HepG2 (cell line): ENCODE data around the gene ABCB8. TPM values are rescaled to one million over a fixed set of nuclear protein-coding genes. Genes with fewer than 3 reads are reported as not detected.

Source experiments
- AGO2 ChIP-seq: fragments of 200-400 bp; formaldehyde crosslinking; optimal IDR thresholded peaks from 2 replicates; pipeline ENCODE3; 2017; ENCODE audit warnings: mild to moderate bottlenecking, low read depth, low read length, moderate library complexity
- DBP ChIP-seq: sonication (generic); formaldehyde crosslinking; IDR thresholded peaks from 2 replicates; pipeline ENCODE4 v1.4.0; 2020; ENCODE audit warnings: missing genetic modification reagents; ENCODE audit errors: not compliant biosample characterization
- ETV5 ChIP-seq: IDR thresholded peaks from 2 replicates; pipeline ENCODE4 v1.6.1; 2018; ENCODE audit warnings: missing biosample characterization, missing genetic modification reagents, inconsistent platforms, borderline replicate concordance
- HCFC1 ChIP-seq: fragments of 150-350 bp; IDR thresholded peaks from 2 replicates; pipeline ENCODE4 v1.6.1; 2014; ENCODE audit warnings: low read depth, low read length
- IRF9 ChIP-seq: sonication (generic); formaldehyde crosslinking; IDR thresholded peaks from 2 replicates; pipeline ENCODE4 v1.8.0; 2022; ENCODE audit warnings: missing genetic modification reagents, mild to moderate bottlenecking, borderline replicate concordance
- IRX3 ChIP-seq: sonication (generic); formaldehyde crosslinking; IDR thresholded peaks from 2 replicates; pipeline ENCODE4 v1.8.1; 2023; ENCODE audit warnings: mild to moderate bottlenecking, low read depth, missing genetic modification reagents, borderline replicate concordance
- KLF9 ChIP-seq: IDR thresholded peaks from 2 replicates; pipeline ENCODE4 v1.6.1; 2016; ENCODE audit warnings: low read depth
- MAZ ChIP-seq, 2 experiments: sonication (generic) in 1 of 2; formaldehyde crosslinking in 1 of 2; IDR thresholded peaks; 2 replicates each; pipeline versions ENCODE4 v1.5.0 to v1.6.1; 2012 to 2020; ENCODE audit warnings: low read depth in 2 of 2, mild to moderate bottlenecking in 2 of 2, borderline replicate concordance in 1 of 2, improper control_type of control experiment in 1 of 2, low read length in 1 of 2, missing genetic modification reagents in 1 of 2, moderate library complexity in 1 of 2
- PRPF4 ChIP-seq: fragments of 200-400 bp; formaldehyde crosslinking; IDR thresholded peaks from 2 replicates; pipeline ENCODE4 v1.6.1; 2016; ENCODE audit warnings: low read length, low read depth; ENCODE audit not compliant: poor library complexity, severe bottlenecking
- RXRB ChIP-seq: IDR thresholded peaks from 2 replicates; pipeline ENCODE4 v1.6.1; 2016; ENCODE audit warnings: borderline replicate concordance, missing genetic modification reagents, missing compliant biosample characterization
- SRSF4 ChIP-seq: fragments of 200-400 bp; formaldehyde crosslinking; IDR thresholded peaks from one replicate; pipeline ENCODE4 v1.6.1; 2018; ENCODE audit warnings: mild to moderate bottlenecking, low read depth, low read length, moderate library complexity; ENCODE audit not compliant: poor library complexity, severe bottlenecking
- ZNF644 ChIP-seq: IDR thresholded peaks from 2 replicates; pipeline ENCODE4 v1.6.1; 2016; ENCODE audit warnings: low read depth
- ZNF883 ChIP-seq: sonication (generic); formaldehyde crosslinking; IDR thresholded peaks from 2 replicates; pipeline ENCODE4 v1.5.1; 2020; ENCODE audit warnings: mild to moderate bottlenecking, missing genetic modification reagents; ENCODE audit errors: not compliant biosample characterization
- polyA plus RNA-seq, 8 experiments: library from polyadenylated mRNA; depleted of rRNA in 3 of 8; stranded (reverse) in 7 of 8; unstranded in 1 of 8; fragments of >200 nt; fragmentation: Illumina TruSeq in 4 of 8; extraction: Trizol in 4 of 8; gene quantifications; 2 replicates each; pipeline versions ENCODE4 v1.2.1 to v1.2.3, GENCODE V29; 2011 to 2016; ENCODE audit warnings: low read depth in 4 of 8, missing spikeins in 1 of 8, mixed read lengths in 1 of 8; ENCODE audit not compliant: insufficient read depth in 1 of 8
- total RNA-seq, 5 experiments: library from RNA; depleted of rRNA; stranded (reverse); fragments of >200 nt; fragmentation: Illumina TruSeq; extraction: Trizol; gene quantifications; 2 replicates each; pipeline ENCODE4 v1.2.3, GENCODE V29; 2016; ENCODE audit warnings: low read depth in 1 of 5
- TF ChIP-seq, protein P1 (sequence below), 2 experiments: sonication (generic) in 1 of 2; formaldehyde crosslinking in 1 of 2; IDR thresholded peaks; 2 replicates each; pipeline versions ENCODE4 v1.4.0 to v1.6.1; 2016 to 2020; ENCODE audit warnings: borderline replicate concordance in 1 of 2, low read depth in 1 of 2, mild to moderate bottlenecking in 1 of 2, missing genetic modification reagents in 1 of 2
- TF ChIP-seq, protein P2 (sequence below): sonication (generic); formaldehyde crosslinking; IDR thresholded peaks from 2 replicates; pipeline ENCODE4 v1.4.0; 2020; ENCODE audit warnings: low read depth, mild to moderate bottlenecking, missing genetic modification reagents
- TF ChIP-seq, protein P3 (sequence below): sonication (generic); formaldehyde crosslinking; IDR thresholded peaks from 2 replicates; pipeline ENCODE4 v1.4.0; 2020; ENCODE audit warnings: missing genetic modification reagents

Gene ABCB8
- total and polyA plus RNA-seq, 2 of the 13 experiments (the other 11 are each of a cell fraction or from before 2014, with no cell fraction given): 6.6 to 16.7 TPM

GRCh38 chr7:151083071-151083823 lies 55.0 kb downstream of the ABCB8 start, which contains the start of gene TMUB1 (continued):
- TF ChIP-seq IRF9 (CRISPR knock-in tag): no peak
- TF ChIP-seq RXRB (CRISPR knock-in tag): no peak
- peak; percentile 65 for TF ChIP-seq ZNF883 (CRISPR knock-in tag)
- TF ChIP-seq, protein P1, sequence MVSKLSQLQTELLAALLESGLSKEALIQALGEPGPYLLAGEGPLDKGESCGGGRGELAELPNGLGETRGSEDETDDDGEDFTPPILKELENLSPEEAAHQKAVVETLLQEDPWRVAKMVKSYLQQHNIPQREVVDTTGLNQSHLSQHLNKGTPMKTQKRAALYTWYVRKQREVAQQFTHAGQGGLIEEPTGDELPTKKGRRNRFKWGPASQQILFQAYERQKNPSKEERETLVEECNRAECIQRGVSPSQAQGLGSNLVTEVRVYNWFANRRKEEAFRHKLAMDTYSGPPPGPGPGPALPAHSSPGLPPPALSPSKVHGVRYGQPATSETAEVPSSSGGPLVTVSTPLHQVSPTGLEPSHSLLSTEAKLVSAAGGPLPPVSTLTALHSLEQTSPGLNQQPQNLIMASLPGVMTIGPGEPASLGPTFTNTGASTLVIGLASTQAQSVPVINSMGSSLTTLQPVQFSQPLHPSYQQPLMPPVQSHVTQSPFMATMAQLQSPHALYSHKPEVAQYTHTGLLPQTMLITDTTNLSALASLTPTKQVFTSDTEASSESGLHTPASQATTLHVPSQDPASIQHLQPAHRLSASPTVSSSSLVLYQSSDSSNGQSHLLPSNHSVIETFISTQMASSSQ (IDR thresholded peaks at IDR 0.05; ENCODE audit: low read depth): no peak
- TF ChIP-seq, protein P1 (CRISPR knock-in tag; IDR thresholded peaks at IDR 0.05; ENCODE audit: borderline replicate concordance): no peak
- no peak for TF ChIP-seq SRSF4
- TF ChIP-seq MAZ (IDR thresholded peaks at IDR 0.05; ENCODE audit: borderline replicate concordance, low read depth, low read length): 0 out of 2 replicates have a peak, but pooled peaks have one; percentile 21
- TF ChIP-seq MAZ (CRISPR knock-in tag; IDR thresholded peaks at IDR 0.05; ENCODE audit: low read depth): peak; percentile 86
- TF ChIP-seq, protein P2, sequence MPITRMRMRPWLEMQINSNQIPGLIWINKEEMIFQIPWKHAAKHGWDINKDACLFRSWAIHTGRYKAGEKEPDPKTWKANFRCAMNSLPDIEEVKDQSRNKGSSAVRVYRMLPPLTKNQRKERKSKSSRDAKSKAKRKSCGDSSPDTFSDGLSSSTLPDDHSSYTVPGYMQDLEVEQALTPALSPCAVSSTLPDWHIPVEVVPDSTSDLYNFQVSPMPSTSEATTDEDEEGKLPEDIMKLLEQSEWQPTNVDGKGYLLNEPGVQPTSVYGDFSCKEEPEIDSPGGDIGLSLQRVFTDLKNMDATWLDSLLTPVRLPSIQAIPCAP: no peak
- TF ChIP-seq ETV5 (CRISPR knock-in tag): peak; percentile 69
- TF ChIP-seq HCFC1: peak; percentile 82
- TF ChIP-seq, protein P3, sequence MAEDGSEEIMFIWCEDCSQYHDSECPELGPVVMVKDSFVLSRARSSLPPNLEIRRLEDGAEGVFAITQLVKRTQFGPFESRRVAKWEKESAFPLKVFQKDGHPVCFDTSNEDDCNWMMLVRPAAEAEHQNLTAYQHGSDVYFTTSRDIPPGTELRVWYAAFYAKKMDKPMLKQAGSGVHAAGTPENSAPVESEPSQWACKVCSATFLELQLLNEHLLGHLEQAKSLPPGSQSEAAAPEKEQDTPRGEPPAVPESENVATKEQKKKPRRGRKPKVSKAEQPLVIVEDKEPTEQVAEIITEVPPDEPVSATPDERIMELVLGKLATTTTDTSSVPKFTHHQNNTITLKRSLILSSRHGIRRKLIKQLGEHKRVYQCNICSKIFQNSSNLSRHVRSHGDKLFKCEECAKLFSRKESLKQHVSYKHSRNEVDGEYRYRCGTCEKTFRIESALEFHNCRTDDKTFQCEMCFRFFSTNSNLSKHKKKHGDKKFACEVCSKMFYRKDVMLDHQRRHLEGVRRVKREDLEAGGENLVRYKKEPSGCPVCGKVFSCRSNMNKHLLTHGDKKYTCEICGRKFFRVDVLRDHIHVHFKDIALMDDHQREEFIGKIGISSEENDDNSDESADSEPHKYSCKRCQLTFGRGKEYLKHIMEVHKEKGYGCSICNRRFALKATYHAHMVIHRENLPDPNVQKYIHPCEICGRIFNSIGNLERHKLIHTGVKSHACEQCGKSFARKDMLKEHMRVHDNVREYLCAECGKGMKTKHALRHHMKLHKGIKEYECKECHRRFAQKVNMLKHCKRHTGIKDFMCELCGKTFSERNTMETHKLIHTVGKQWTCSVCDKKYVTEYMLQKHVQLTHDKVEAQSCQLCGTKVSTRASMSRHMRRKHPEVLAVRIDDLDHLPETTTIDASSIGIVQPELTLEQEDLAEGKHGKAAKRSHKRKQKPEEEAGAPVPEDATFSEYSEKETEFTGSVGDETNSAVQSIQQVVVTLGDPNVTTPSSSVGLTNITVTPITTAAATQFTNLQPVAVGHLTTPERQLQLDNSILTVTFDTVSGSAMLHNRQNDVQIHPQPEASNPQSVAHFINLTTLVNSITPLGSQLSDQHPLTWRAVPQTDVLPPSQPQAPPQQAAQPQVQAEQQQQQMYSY (CRISPR knock-in tag): no peak
- no peak for TF ChIP-seq IRX3 (CRISPR knock-in tag)
- TF ChIP-seq AGO2: no peak
- TF ChIP-seq DBP (CRISPR knock-in tag): peak; percentile 34
- no peak for TF ChIP-seq KLF9 (CRISPR knock-in tag)
- no peak for TF ChIP-seq PRPF4
- TF ChIP-seq ZNF644: no peak
